ACC112 (cell line): Measurements from ENCODE around the gene LRP5.

ENCODE experiments used
- H2AFZ ChIP-seq: fragments of 200-600 bp; sonication (generic); one replicate; pipeline ENCODE4 v1.6.0; 2017; ENCODE audit warnings: antibody characterized with exemption, low read length; ENCODE audit not compliant: unreplicated experiment
- H3K27ac ChIP-seq: fragments of 200-600 bp; sonication (generic); 2 replicates; pipeline ENCODE4 v1.5.1; 2014; ENCODE audit warnings: low read depth, mild to moderate bottlenecking, antibody characterized with exemption, low read length, moderate library complexity
- H3K27me3 ChIP-seq: fragments of 200-600 bp; sonication (generic); 2 replicates; pipeline ENCODE4 v1.6.1; 2014; ENCODE audit warnings: mild to moderate bottlenecking, antibody characterized with exemption, low read length, moderate library complexity, mixed read lengths; ENCODE audit not compliant: insufficient read depth
- H3K36me3 ChIP-seq: fragments of 200-600 bp; sonication (generic); 2 replicates; pipeline ENCODE4 v1.6.1; 2016; ENCODE audit warnings: mild to moderate bottlenecking, antibody characterized with exemption, low read length, moderate library complexity, mixed read lengths; ENCODE audit not compliant: insufficient read depth
- H3K4me1 ChIP-seq: fragments of 200-600 bp; sonication (generic); one replicate; pipeline ENCODE4 v1.6.1; 2016; ENCODE audit warnings: low read length, mixed read lengths; ENCODE audit not compliant: insufficient read depth, unreplicated experiment, control insufficient read depth
- H3K4me3 ChIP-seq: fragments of 200-600 bp; sonication (generic); 2 replicates; pipeline ENCODE4 v1.5.1; 2014; ENCODE audit warnings: mild to moderate bottlenecking, low read depth, low read length
- H3K79me2 ChIP-seq: fragments of 200-600 bp; sonication (generic); one replicate; pipeline ENCODE4 v1.6.0; 2016; ENCODE audit warnings: low read length; ENCODE audit not compliant: control insufficient read depth, unreplicated experiment, insufficient read depth

LRP5 gene

GRCh38 chr11:68436985-68437926, 124.9 kb downstream of the LRP5 start:
- H3K4me1 ChIP-seq, result peaks cover 22% of the 10 kb centered on the region
- H3K27ac ChIP-seq, result peak overlapping the region; percentile 53
- no peaks in the 10 kb centered on the region for H3K79me2 ChIP-seq
- peak overlapping the region; percentile 42; the same call in 1 of the 2 replicates for H3K4me3 ChIP-seq
- no peaks in the 10 kb centered on the region; the same call in 1 of the 2 replicates for H3K36me3 ChIP-seq
- no peaks in the 10 kb centered on the region for H3K27me3 ChIP-seq
- H2AFZ ChIP-seq, result peak overlapping the region; percentile 93

- no peak overlapping the region for H3K4me3 ChIP-seq
- H3K27me3 ChIP-seq, result no peaks in the 10 kb centered on the region
- peak overlapping the region; percentile 53 for H3K27ac ChIP-seq
- H3K79me2 ChIP-seq, result no peaks in the 10 kb centered on the region
- H3K36me3 ChIP-seq, result no peaks in the 10 kb centered on the region; the same call in 1 of the 2 replicates
- peaks cover 22% of the 10 kb centered on the region for H3K4me1 ChIP-seq
- peak overlapping the region; percentile 93 for H2AFZ ChIP-seq
Measured at GRCh38 chr11:68437927-68438657, 125.7 kb downstream of the LRP5 start.

- H3K4me3 ChIP-seq, result no peak overlapping the region
- no peak overlapping the region for H3K27ac ChIP-seq
- no peaks in the 10 kb centered on the region for H3K79me2 ChIP-seq
- H3K36me3 ChIP-seq, result no peaks in the 10 kb centered on the region; the same call in 1 of the 2 replicates
- peaks cover 22% of the 10 kb centered on the region for H3K4me1 ChIP-seq
- H3K27me3 ChIP-seq, result no peaks in the 10 kb centered on the region
- H2AFZ ChIP-seq, result no peak overlapping the region
Measured at GRCh38 chr11:68438658-68439259, 126.4 kb downstream of the LRP5 start.

- Histone ChIP-seq H3K79me2 (no peaks in the 10 kb centered on the region), H3K27me3 (no peaks in the 10 kb centered on the region), H3K36me3 (no peaks in the 10 kb centered on the region; the same call in 1 of the 2 replicates), H3K4me1 (peaks cover 22% of the 10 kb centered on the region), H3K4me3 (no peak overlapping the region), H2AFZ (no peak overlapping the region), H3K27ac (no peak overlapping the region)
Measured at GRCh38 chr11:68439355-68440065, 127.1 kb downstream of the LRP5 start.

GRCh38 chr11:68440224-68440623, 127.8 kb downstream of the LRP5 start:
- Histone ChIP-seq H3K4me3 (no peak overlapping the region), H3K4me1 (peaks cover 22% of the 10 kb centered on the region), H3K27ac (no peak overlapping the region), H3K36me3 (no peaks in the 10 kb centered on the region; the same call in 1 of the 2 replicates), H3K79me2 (no peaks in the 10 kb centered on the region), H2AFZ (no peak overlapping the region), H3K27me3 (no peaks in the 10 kb centered on the region)

GRCh38 chr11:68441466-68442230, 129.3 kb downstream of the LRP5 start:
- Histone ChIP-seq H3K36me3 (no peaks in the 10 kb centered on the region; the same call in 1 of the 2 replicates), H3K4me1 (peaks cover 22% of the 10 kb centered on the region), H3K4me3 (no peak overlapping the region), H3K27me3 (no peaks in the 10 kb centered on the region), H3K79me2 (no peaks in the 10 kb centered on the region), H3K27ac (no peak overlapping the region), H2AFZ (no peak overlapping the region)

GRCh38 chr11:68442433-68442832, 130.0 kb downstream of the LRP5 start:
- no peaks in the 10 kb centered on the region; the same call in 1 of the 2 replicates for H3K36me3 ChIP-seq
- H3K27me3 ChIP-seq, result no peaks in the 10 kb centered on the region
- H2AFZ ChIP-seq, result no peak overlapping the region
- peaks cover 17% of the 10 kb centered on the region for H3K4me1 ChIP-seq
- H3K4me3 ChIP-seq, result no peak overlapping the region
- H3K79me2 ChIP-seq, result no peaks in the 10 kb centered on the region
- H3K27ac ChIP-seq, result no peak overlapping the region

GRCh38 chr11:68444566-68444965, 132.2 kb downstream of the LRP5 start:
- H3K27ac ChIP-seq, result no peak overlapping the region
- no peaks in the 10 kb centered on the region for H3K36me3 ChIP-seq
- H3K27me3 ChIP-seq, result no peaks in the 10 kb centered on the region
- peaks cover 9% of the 10 kb centered on the region for H3K4me1 ChIP-seq
- no peak overlapping the region for H3K4me3 ChIP-seq
- H2AFZ ChIP-seq, result no peak overlapping the region
- H3K79me2 ChIP-seq, result no peaks in the 10 kb centered on the region

GRCh38 chr11:68445531-68446035, 133.2 kb downstream of the LRP5 start:
- Histone ChIP-seq H3K4me3 (no peak overlapping the region), H3K27me3 (no peaks in the 10 kb centered on the region), H3K36me3 (no peaks in the 10 kb centered on the region), H3K79me2 (no peaks in the 10 kb centered on the region), H3K4me1 (peaks cover 9% of the 10 kb centered on the region), H2AFZ (no peak overlapping the region), H3K27ac (no peak overlapping the region)
